GM12874 (cell line): ENCODE results near the gene PTPRM.

Experiments
- CTCF ChIP-seq: IDR thresholded peaks from 2 replicates; pipeline ENCODE4 v1.5.1; 2011; ENCODE audit warnings: low read depth, mild to moderate bottlenecking, control low read depth, low read length, moderate library complexity; ENCODE audit not compliant: insufficient read depth

Gene PTPRM

GRCh38 chr18:8249811-8250210 is 682.7 kb downstream of the PTPRM start:
- no peak for TF ChIP-seq CTCF

- TF ChIP-seq CTCF: no peak
Observed at GRCh38 chr18:8252371-8252770, 685.3 kb downstream of the PTPRM start.

- TF ChIP-seq CTCF: no peak
Observed at GRCh38 chr18:8253944-8254343, 686.8 kb downstream of the PTPRM start.

GRCh38 chr18:8254654-8255053 is 687.5 kb downstream of the PTPRM start:
- TF ChIP-seq CTCF: no peak

GRCh38 chr18:8257851-8258434 is 690.8 kb downstream of the PTPRM start:
- TF ChIP-seq CTCF: no peak

GRCh38 chr18:8260319-8260718 is 693.2 kb downstream of the PTPRM start:
- no peak for TF ChIP-seq CTCF

- no peak for TF ChIP-seq CTCF
Observed at GRCh38 chr18:8260827-8261226, 693.7 kb downstream of the PTPRM start.
